Neural crest cell (in vitro differentiated cells): ENCODE results near the gene ADGRG7. TPM values are rescaled to one million over a fixed set of nuclear protein-coding genes. Genes with fewer than 3 reads are reported as not detected.

ENCODE experiments used
- DNase-seq: peaks from one replicate; pipeline ENCODE4 v3.0.0; 2021; ENCODE audit warnings: low read depth, mixed read lengths, low spot score
- H3K27ac Mint-ChIP-seq: one replicate; pipeline ENCODE4 v1.8.0; 2021; ENCODE audit warnings: mild to moderate bottlenecking, mixed read lengths; ENCODE audit not compliant: unreplicated experiment
- H3K27me3 Mint-ChIP-seq: 2 replicates; pipeline ENCODE4 v1.8.0; 2021; ENCODE audit warnings: low read depth, mild to moderate bottlenecking, mixed read lengths
- H3K36me3 Mint-ChIP-seq: 2 replicates; pipeline ENCODE4 v1.8.0; 2021; ENCODE audit warnings: low read depth, mild to moderate bottlenecking, mixed read lengths
- H3K4me1 Mint-ChIP-seq: 2 replicates; pipeline ENCODE4 v1.8.0; 2021; ENCODE audit warnings: mixed read lengths
- H3K4me3 Mint-ChIP-seq: one replicate; pipeline ENCODE4 v1.8.0; 2021; ENCODE audit warnings: mild to moderate bottlenecking, mixed read lengths
- H3K9me3 Mint-ChIP-seq: 2 replicates; pipeline ENCODE4 v1.8.0; 2021; ENCODE audit warnings: mixed read lengths
- CTCF ChIP-seq: fragments of 200-600 bp; sonication (generic); conservative IDR thresholded peaks from 2 replicates; pipeline ENCODE4 v1.5.0; 2021; ENCODE audit warnings: antibody characterized with exemption, mild to moderate bottlenecking
- total RNA-seq: library from RNA; stranded (reverse); gene quantifications from 2 replicates; pipeline ENCODE4 v1.2.1, GENCODE V29; 2021

ADGRG7 gene
- total RNA-seq, 1 donor from 2014 or later = not detected

DNA sequence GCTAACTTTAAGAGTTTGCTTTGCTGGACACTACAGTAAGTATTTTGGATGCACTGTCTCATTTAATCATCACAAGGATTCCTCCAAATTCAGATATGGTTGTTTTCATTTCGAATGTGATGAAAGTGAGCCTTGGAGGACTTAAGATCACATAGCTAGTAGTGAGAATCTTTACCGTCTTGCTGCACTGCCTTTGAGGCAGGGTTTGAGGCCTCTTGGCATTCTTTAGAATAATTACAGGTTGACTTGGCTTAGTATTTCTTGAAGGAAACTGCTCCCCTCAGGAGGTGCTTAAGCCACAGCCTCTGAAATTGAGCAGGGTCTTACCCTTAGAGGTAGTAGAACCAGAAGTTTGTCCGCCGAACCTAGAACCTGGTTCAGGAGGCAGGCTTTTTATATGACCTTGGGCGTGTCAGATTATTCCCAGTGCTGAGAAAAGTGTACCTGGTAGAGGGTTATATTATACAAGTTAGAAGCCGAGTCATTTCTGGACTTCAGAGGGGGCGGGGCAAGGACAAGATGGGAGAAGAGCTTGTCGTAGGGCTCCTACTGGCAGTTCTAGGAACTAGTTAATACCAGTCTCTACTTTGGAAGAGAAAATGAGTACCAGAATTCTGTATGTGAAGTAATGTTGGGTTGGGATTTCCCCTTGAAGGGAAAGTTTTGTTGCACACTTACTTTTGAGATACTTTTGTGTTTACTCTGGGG lies 101.0 kb downstream of the ADGRG7 start:
- DNase-seq = peak; percentile 15
- Mint-ChIP-seq H3K27me3 (peaks cover 39% of the 10 kb centered on the region), H3K4me1 (peaks cover 26% of the 10 kb centered on the region), H3K27ac (peak overlapping the region; percentile 96), H3K4me3 (peak overlapping the region; percentile 82), H3K9me3 (peaks cover 7% of the 10 kb centered on the region), H3K36me3 (peaks cover 18% of the 10 kb centered on the region)
- TF ChIP-seq CTCF = peak; percentile 58

GRCh38 chr3:100715176-100715575 lies 105.8 kb downstream of the ADGRG7 start:
- peaks cover 27% of the 10 kb centered on the region for H3K36me3 Mint-ChIP-seq
- TF ChIP-seq CTCF = no peak
- no peaks in the 10 kb centered on the region for H3K27me3 Mint-ChIP-seq
- H3K9me3 Mint-ChIP-seq = no peaks in the 10 kb centered on the region
- H3K27ac Mint-ChIP-seq = no peak overlapping the region
- H3K4me1 Mint-ChIP-seq = peaks cover 45% of the 10 kb centered on the region
- H3K4me3 Mint-ChIP-seq = no peak overlapping the region
- no peak for DNase-seq

DNA sequence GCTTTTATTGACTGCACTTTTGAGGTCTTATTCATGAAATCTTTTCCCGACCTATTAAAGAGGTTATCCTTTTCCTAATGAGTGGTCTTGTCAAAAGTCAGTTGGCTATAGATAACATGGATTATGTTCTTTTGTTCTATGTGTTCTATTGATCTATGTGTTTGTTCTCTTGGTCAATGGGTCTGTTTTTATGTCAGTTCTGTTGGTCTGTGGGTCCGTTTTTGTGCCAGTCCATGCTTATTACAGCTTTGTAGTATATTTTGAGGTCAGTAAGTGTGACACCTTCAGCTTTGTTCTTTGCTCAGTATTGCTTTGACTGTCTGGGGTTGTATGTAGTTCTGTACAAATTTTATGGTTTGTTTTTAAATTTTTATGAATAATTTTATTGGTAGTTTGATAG lies 107.7 kb downstream of the ADGRG7 start:
- DNase-seq = no peak
- Mint-ChIP-seq H3K36me3 (peaks cover 36% of the 10 kb centered on the region), H3K9me3 (no peaks in the 10 kb centered on the region), H3K27me3 (no peaks in the 10 kb centered on the region), H3K27ac (peak overlapping the region; percentile 27), H3K4me1 (peaks cover 40% of the 10 kb centered on the region), H3K4me3 (no peak overlapping the region)
- no peak for TF ChIP-seq CTCF

DNA sequence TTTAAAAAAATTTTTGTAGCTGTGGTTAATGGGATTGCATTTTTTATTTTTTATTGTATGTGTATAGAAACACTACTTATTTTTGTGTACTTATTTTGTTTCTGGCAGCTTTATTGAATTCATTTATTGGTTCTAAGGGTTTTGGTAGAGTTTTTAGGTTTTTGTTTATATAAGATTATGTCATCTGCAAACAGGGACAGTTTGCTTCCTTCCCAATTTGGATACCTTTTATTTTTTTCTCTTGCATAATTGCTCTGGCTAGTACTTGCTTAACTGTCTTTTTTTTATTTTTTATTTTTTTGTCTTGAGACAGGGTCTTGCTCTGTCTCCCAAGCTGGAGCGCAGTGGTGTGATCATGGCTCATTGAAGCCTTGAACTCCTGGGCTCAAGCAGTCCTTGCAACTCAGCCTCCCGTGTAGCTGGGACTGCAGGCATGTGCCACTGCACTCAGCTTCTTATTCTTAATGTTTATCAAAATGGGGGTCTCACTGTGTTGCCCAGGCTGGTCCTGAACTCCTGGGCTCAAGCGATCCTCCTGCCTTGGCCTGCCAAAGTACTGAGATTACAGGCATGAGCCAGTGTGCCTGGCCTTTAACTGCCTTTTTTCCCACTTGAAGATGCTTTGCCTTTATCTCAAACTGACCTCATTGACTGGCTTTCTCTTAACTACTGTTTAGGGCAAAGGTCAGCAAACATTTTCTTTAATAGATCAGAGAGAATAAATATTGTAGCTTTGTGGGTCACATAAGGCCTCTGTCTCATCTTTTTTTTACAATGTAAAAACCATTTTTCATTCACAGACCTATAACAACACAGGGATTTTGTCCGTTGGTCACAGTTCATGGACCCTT lies 108.5 kb downstream of the ADGRG7 start:
- H3K27ac Mint-ChIP-seq = no peak overlapping the region
- no peaks in the 10 kb centered on the region for H3K27me3 Mint-ChIP-seq
- no peaks in the 10 kb centered on the region for H3K9me3 Mint-ChIP-seq
- TF ChIP-seq CTCF = no peak
- peaks cover 40% of the 10 kb centered on the region for H3K36me3 Mint-ChIP-seq
- peaks cover 32% of the 10 kb centered on the region for H3K4me1 Mint-ChIP-seq
- no peak for DNase-seq
- no peak overlapping the region for H3K4me3 Mint-ChIP-seq

GRCh38 chr3:100719136-100719535 lies 109.7 kb downstream of the ADGRG7 start:
- Mint-ChIP-seq H3K27ac (no peak overlapping the region), H3K4me3 (no peak overlapping the region), H3K27me3 (no peaks in the 10 kb centered on the region), H3K9me3 (no peaks in the 10 kb centered on the region), H3K4me1 (peaks cover 29% of the 10 kb centered on the region), H3K36me3 (peaks cover 38% of the 10 kb centered on the region)
- no peak for TF ChIP-seq CTCF
- DNase-seq = no peak
